ENCODE results near the gene ALOX5AP. TPM values are rescaled to one million over a fixed set of nuclear protein-coding genes. Genes with fewer than 3 reads are reported as not detected.

Gene ALOX5AP
- total RNA-seq, 1 experiment from 2014 or later = not detected

GRCh38 chr13:30689752-30690151 lies 45.6 kb upstream of the ALOX5AP start:
- Histone ChIP-seq H3K4me2 (peak overlapping the region; percentile 80), H3K9me2 (ENCODE audit: insufficient read depth) (no peaks in the 10 kb centered on the region), H3K9me3 (ENCODE audit: insufficient read depth, low read depth) (no peaks in the 10 kb centered on the region), H3K27me3 (ENCODE audit: insufficient read depth, low read depth) (no peaks in the 10 kb centered on the region), H4K20me1 (ENCODE audit: insufficient read depth) (no peaks in the 10 kb centered on the region), H3K36me3 (ENCODE audit: low read depth) (no peaks in the 10 kb centered on the region), H2AFZ (no peak overlapping the region), H3F3A (ENCODE audit: insufficient read depth, low read depth) (peaks cover 16% of the 10 kb centered on the region; the same call in 1 of the 2 replicates), H3K79me2 (ENCODE audit: low read depth) (no peaks in the 10 kb centered on the region), H3K4me1 (replicated peaks; ENCODE audit: insufficient read depth) (peaks cover 17% of the 10 kb centered on the region), H3K27ac (no peak overlapping the region), H3K4me3 (peak overlapping the region; percentile 54; the same call in 1 of the 2 replicates)
- BruUV-seq (replicated peaks) = no TSS peak
- no peak for DNase-seq
- POLR2A ChIA-PET (ENCODE audit: unreplicated experiment) = no interaction called here
- intact Hi-C loops (cut with micrococcal nuclease; ENCODE audit: unreplicated experiment) = no loop called here
- CTCF ChIA-PET = no interaction called here
- TF ChIP-seq, protein P1, sequence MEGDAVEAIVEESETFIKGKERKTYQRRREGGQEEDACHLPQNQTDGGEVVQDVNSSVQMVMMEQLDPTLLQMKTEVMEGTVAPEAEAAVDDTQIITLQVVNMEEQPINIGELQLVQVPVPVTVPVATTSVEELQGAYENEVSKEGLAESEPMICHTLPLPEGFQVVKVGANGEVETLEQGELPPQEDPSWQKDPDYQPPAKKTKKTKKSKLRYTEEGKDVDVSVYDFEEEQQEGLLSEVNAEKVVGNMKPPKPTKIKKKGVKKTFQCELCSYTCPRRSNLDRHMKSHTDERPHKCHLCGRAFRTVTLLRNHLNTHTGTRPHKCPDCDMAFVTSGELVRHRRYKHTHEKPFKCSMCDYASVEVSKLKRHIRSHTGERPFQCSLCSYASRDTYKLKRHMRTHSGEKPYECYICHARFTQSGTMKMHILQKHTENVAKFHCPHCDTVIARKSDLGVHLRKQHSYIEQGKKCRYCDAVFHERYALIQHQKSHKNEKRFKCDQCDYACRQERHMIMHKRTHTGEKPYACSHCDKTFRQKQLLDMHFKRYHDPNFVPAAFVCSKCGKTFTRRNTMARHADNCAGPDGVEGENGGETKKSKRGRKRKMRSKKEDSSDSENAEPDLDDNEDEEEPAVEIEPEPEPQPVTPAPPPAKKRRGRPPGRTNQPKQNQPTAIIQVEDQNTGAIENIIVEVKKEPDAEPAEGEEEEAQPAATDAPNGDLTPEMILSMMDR (conservative IDR thresholded peaks at IDR 0.05) = no peak
- TF ChIP-seq EZH2 (IDR thresholded peaks at IDR 0.05; ENCODE audit: low read depth) = no peak

GRCh38 chr13:30690282-30691188 lies 44.8 kb upstream of the ALOX5AP start:
- Histone ChIP-seq H3K4me1 (replicated peaks; ENCODE audit: insufficient read depth) (peaks cover 13% of the 10 kb centered on the region), H3K4me2 (peak overlapping the region; percentile 80), H3K9me2 (ENCODE audit: insufficient read depth) (no peaks in the 10 kb centered on the region), H3K27me3 (ENCODE audit: insufficient read depth, low read depth) (no peaks in the 10 kb centered on the region), H4K20me1 (ENCODE audit: insufficient read depth) (no peaks in the 10 kb centered on the region), H3K9me3 (ENCODE audit: insufficient read depth, low read depth) (no peaks in the 10 kb centered on the region), H3K36me3 (ENCODE audit: low read depth) (no peaks in the 10 kb centered on the region), H2AFZ (peak overlapping the region; percentile 69), H3K4me3 (peak overlapping the region; percentile 54), H3K27ac (no peak overlapping the region), H3K79me2 (ENCODE audit: low read depth) (no peaks in the 10 kb centered on the region), H3F3A (ENCODE audit: insufficient read depth, low read depth) (peaks cover 10% of the 10 kb centered on the region; the same call in 1 of the 2 replicates)
- no peak for TF ChIP-seq EZH2 (IDR thresholded peaks at IDR 0.05; ENCODE audit: low read depth)
- TF ChIP-seq, protein P1 (conservative IDR thresholded peaks at IDR 0.05) = no peak
- BruUV-seq (replicated peaks) = no TSS peak
- ChIA-PET CTCF (interaction anchor here (0.7 kb wide), 1 partner anchor 856 kb away, joined by 7 read pairs; no protein-coding TSS in a partner anchor), POLR2A (ENCODE audit: unreplicated experiment) (interaction anchor here (0.5 to 0.6 kb wide), 2 partner anchors 33 to 209 kb away, joined by 3 to 7 read pairs; no protein-coding TSS in a partner anchor)
- intact Hi-C loops (cut with micrococcal nuclease; ENCODE audit: unreplicated experiment) = no loop called here
- DNase-seq = peak; percentile 26 to 73

GRCh38 chr13:30692113-30692512 lies 43.2 kb upstream of the ALOX5AP start:
- Histone ChIP-seq H3F3A (ENCODE audit: insufficient read depth, low read depth) (0 out of 2 replicates have a peak, but pooled peaks cover 5% of the 10 kb centered on the region), H3K4me2 (no peak overlapping the region), H3K4me3 (no peak overlapping the region), H2AFZ (no peak overlapping the region), H3K9me2 (ENCODE audit: insufficient read depth) (no peaks in the 10 kb centered on the region), H3K79me2 (ENCODE audit: low read depth) (no peaks in the 10 kb centered on the region), H3K36me3 (ENCODE audit: low read depth) (no peaks in the 10 kb centered on the region), H3K9me3 (ENCODE audit: insufficient read depth, low read depth) (no peaks in the 10 kb centered on the region), H3K4me1 (replicated peaks; ENCODE audit: insufficient read depth) (peaks cover 8% of the 10 kb centered on the region; the same call in 1 of the 2 replicates), H3K27ac (no peak overlapping the region), H3K27me3 (ENCODE audit: insufficient read depth, low read depth) (no peaks in the 10 kb centered on the region), H4K20me1 (ENCODE audit: insufficient read depth) (no peaks in the 10 kb centered on the region)
- no TSS peak for BruUV-seq (replicated peaks)
- intact Hi-C loops (cut with micrococcal nuclease; ENCODE audit: unreplicated experiment) = no loop called here
- POLR2A ChIA-PET (ENCODE audit: unreplicated experiment) = no interaction called here
- TF ChIP-seq, protein P1 (conservative IDR thresholded peaks at IDR 0.05) = no peak
- TF ChIP-seq EZH2 (IDR thresholded peaks at IDR 0.05; ENCODE audit: low read depth) = no peak
- no peak for DNase-seq
- CTCF ChIA-PET = no interaction called here
